ENCODE data around the gene CARS2.

GRCh38 chr13:110713642-110713952, 7.7 kb upstream of the CARS2 start, which contains the start of gene ING1:
- no peak for TF ChIP-seq CTCF (IDR thresholded peaks at IDR 0.05)
- TF ChIP-seq ZFX (IDR thresholded peaks at IDR 0.05; ENCODE audit: borderline replicate concordance) = no peak

Measured in 22Rv1 (cell line).